DMS114 treated with DMSO at 0.1 percent for 48 hours (cell line): ENCODE measurements around the gene DAB1.

Experiments used
- DNase-seq: peaks from one replicate; lab custom pipeline; 2025; ENCODE audit not compliant: unreplicated experiment; lab: John Stamatoyannopoulos, UW

DAB1 gene

DNA sequence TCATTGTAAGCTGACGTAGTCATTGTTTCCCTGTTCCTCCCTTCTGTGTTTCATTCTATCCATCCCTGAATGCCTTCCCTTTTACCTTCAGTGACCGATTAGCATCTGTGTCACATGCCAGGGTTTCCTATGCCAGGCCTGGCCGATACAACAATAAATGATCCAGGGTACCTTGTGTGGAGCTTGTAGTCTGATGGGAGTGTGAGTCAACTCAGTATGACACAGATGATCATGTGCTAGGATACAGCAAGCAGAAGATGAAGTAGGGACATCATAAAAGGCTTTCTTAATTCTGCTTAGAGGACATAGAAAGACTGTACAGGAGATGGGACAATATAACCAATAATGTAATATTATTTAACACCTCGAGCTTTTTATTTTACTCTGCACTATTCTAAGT is 294.0 kb downstream of the DAB1 start:
- no peak for DNase-seq

DNA sequence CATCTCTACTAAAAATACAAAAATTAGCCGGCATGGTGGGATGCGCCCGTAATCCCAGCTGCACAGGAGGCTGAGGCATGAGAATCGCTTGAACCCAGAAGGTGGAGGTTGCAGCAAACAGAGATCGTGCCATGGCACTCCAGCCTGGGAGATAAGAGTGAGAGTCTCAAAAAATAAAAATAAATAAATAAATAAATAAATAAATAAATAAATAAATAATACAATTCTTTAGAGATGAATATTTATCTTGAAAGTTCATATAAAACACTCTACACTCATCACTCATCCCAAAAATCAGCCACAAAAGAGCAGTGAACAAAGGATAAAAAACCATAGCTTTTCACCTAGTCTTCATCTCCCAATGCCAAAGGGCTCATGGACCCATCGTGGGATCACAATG is 295.9 kb downstream of the DAB1 start:
- DNase-seq, result no peak

DNA sequence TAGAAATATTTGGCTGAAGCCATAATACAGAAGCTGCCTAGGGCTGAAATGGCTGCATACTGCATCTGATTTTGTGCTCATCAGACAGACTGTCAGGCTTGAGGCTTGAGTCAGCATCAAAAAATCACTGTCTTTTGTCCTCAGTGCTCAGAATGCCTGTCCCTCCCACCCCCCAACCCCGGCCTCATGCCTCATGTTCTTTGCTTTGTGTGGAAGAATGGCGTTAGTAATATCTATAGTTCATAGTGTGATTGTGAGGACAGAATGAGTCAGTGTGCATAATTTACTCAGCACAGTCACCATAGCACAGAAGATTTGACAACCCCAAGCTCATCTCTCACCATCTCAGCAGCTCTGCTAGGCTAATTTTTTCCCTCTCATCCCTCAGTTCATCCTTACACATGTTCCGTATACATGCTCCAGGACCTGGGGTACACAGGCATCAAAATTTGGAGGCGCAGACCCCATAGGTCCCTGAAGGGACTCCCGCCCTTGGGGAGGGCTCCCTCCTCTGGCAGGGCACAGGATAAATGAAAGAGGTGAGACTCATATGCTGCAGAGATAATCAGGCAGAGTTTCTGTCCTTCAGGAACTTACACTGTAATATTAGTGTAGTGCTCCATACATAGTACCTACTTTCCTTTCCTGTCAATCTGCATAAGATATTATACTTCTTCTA is 299.0 kb downstream of the DAB1 start:
- no peak for DNase-seq

DNA sequence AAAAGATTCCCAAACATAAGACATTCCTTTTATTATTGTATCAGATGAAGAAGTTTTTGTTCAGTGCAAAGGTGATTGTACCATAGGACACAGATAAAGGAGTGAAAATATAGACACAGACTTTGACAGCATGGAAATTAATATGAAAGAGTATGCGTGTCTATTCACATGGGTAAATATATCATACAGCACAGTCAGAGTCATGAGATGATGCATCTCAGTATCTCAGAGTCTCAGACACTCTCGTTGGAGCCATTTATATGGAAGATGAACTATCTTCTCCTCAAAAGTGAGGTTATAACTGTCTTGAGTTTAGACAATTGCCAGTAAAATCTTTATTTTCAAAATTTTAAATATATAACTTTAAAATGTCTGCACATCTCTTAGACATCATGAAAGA is 299.7 kb downstream of the DAB1 start:
- DNase-seq, result no peak

DNA sequence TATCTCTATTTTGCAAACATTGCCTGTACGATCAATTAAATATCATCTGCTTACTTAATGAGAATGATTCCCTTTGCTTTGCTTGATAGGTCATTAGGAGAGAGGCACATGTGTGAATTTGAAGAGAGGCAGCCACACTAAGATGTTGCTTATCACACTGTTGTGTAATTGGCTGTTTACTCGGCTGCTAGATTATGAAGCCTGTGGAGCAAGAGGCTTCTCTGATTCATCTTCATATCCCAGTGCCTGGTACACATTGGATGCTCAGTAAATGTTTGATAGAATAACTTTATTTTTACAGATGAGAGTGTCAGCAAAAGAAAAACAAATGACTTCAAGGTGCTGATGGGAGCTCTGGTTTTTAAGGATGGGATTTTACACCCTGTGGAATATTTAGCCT is 301.8 kb downstream of the DAB1 start:
- DNase-seq, result no peak

DNA sequence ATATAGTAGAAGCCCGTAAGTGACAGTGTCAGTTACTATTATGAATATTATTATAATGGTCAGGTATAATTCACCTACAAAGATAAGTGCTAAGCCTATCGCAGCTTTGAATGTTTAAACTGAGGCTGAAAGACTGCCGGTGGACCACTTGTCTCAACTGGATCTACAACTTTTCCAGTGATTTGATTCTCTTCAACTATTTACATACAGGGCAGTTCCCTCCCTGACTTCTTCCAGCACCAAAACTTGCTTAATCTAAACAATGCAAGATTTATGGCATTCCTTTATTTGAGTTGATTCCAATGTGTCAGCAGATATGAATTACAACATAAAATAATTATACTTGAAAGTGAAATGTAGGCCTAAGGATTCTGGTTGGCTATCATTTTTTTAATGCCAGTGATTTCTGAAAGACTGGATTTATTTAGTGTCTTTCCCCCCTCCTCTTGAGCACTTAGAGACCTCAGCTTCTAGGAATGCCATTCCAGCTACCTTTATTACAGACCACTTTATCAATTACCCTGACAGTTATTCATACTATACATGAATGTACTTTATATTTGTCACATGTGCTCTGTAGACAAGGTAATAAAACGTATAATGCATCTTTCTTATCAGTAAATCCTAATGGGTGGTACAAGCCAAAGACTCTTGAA is 304.8 kb downstream of the DAB1 start:
- DNase-seq, result no peak

DNA sequence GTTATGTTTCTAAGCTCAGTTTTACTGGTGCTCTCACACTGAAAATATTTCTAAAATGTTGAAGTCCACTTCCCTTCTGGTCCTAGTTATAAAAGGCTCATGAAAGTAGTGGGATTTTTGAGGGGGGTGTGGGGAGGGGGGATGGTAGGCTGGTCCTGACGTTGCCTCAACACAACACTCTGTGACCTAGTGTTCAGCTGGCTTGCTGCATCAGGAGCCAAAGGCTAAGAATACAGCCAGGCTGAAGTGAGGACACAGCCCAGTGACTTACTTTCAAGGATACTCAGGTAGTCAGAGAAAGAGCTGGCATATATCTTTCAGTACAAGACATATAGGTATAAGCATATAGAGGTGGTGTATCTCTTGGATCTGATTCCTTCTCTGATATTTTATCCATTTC is 306.1 kb downstream of the DAB1 start:
- DNase-seq, result no peak

DNA sequence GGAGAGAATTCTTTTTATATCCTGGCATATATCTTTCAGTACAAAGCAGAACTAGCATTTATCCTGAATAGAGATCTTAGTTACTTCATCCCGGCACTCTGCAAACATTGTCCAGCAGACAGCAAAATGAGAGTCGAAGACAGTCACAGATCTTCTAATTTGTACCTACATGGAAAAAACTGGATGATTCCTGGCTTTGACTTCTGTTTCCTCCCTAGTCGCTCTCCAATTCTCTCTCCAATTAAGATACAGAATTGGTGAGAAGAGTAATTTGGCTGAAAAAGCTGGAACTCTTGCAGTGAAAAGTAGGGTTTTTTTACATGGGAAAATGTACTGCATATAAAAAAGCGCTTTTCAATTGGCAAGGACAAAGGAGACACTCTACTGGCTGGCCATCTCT is 307.0 kb downstream of the DAB1 start:
- DNase-seq, result no peak

DNA sequence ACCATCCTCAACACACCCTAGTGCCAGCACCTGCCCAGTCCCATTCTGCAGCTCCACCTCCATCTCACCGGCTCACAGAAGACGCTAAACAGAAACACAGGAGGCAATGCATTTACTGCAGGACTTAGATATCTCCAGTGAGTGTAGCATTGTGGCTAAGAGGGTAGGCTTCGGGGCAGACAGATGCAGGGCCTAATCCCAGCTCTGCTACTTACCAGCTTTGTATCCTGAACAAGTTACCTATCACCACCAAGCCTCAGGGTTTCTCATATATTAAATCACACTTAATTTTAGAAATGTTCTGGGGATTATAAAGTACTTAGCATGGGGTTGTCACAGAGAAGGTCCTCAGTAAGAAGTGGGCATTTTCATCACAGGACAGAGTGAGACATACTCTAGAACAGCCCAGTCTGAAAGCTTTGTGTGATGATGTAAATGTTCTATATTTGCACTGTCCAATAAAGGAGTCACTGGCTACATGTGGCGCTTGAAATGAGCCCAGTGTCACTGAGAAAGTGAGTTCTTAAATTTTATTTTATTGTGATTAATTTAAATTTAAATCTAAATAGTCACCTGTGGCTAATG is 308.7 kb downstream of the DAB1 start:
- no peak for DNase-seq

DNA sequence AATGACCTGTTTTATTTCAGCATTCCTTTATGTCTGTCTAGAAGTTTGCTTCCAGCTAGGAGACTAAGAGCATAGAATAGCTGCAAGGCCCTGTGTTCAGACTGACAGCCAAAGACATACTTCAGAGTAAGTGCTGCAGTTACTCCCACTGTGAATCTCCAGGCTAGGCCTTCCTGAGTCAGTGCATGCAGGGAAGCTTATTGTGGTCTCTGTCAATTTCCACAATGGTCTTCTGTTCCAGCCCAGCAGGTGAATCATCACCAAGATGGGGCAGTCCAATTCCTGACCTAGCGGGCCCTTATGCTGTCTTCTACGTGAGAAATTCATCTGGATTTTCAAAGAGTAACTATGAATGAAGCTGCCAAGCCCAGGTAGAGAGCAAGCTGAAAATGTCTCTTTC is 311.7 kb downstream of the DAB1 start:
- no peak for DNase-seq

DNA sequence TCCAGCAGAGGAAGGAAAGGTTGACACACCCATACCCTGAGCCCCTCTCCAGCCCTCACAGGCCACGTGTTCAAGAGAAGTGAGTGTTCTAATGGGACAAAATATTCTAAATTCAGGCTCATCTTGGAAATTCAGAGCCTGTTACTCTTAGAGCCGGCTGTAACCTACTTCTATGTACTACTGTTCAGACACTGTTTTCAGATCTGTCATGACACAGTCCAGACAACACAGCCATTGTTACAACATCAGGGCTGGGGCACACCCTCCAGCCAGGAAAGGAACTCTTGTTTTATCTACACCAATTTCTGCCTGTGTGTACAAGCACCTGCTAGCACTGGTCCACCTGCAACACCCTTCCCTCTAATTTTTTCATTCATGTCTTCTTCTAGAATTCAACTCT is 312.7 kb downstream of the DAB1 start:
- DNase-seq, result no peak

DNA sequence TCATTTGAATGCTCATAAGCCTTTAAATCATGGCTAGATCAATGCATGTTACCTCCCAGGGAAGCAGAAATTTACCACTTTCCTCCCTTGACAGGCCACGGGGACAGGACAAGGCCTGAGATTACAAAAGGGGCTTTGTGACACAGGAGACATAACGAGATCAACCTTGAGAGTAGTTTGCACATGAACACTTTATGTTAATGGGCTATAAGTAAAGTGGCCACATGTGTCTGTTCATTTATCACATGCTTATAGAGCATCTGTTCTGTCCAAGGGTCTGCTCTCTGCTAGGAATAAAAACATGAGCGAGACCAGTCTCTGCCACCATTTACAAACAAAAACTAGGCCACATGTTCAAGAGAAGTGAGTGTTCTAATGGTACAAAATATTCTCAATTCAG is 314.0 kb downstream of the DAB1 start:
- DNase-seq, result no peak

DNA sequence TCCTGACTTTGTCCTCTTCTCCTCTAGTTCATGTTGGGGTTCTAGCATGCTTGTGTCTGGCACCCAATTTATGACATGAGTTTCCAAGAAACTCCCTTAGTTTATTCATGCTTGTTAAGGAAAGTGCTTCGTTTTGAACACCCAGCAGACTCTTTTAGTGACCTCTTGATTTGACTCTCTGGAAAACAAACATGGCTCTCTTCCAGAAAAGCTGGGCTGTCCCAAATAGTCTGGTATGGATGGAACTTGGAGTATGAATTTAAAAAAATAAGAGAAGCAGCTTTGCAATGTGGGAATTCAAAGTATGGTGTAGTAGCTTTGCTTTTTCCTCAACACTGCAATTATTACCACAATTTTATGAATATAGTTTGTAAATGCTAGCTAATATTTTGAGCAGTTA is 314.6 kb downstream of the DAB1 start:
- DNase-seq, result no peak

DNA sequence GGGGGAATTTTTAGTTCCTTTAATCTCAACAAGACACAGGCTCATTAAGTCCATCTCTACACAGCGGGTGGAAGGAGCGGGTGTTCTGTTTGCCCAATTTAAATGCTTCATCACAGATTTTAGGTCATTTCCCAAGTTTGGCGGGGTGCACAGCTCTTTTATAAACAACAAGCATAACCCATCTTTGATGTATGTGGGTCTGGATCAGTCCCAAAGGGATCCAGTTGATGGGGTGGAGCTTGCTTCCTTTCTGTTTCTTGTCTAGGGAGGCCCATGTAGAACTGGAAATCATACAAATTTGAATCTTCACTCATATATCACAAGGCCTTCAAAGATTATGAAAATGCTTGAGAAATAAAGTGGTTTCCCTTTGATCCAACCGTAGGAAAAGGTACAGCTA is 317.6 kb downstream of the DAB1 start:
- no peak for DNase-seq

DNA sequence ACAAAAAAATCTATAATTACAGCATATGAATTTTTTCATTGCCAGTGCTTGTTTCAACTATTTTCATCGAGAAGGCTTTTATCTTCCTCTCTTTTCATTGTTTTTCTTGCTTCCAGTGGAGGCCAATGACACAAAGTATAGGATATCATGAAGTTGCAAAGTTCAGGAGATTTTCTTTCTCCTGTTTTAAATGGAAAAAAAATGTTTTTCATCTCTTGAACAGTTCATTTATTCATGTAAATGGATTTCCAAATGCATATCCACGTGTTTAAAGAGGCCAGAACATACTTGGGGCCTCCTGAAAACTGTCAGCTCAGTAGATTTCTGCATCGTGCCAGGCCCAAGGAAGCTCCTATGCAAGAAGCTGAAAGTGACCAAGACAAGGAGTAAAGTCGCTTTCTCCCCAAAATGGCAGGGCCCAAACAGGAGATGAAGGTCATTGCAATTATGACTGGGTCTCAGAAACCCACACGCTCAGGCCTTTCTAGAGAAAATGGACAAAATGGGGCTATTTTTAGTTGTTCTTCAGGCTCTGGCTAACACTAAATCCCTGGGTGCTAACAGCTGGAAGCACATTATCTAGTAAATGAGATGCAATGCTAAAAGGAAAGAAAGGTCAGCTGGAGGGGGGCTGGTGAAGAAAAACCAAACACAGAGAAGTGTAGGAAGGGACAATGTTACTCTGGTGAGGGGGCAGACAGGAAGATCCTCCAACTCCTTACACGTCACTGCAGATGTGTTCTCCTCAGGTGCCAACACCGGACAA is 321.1 kb downstream of the DAB1 start:
- DNase-seq, result no peak

DNA sequence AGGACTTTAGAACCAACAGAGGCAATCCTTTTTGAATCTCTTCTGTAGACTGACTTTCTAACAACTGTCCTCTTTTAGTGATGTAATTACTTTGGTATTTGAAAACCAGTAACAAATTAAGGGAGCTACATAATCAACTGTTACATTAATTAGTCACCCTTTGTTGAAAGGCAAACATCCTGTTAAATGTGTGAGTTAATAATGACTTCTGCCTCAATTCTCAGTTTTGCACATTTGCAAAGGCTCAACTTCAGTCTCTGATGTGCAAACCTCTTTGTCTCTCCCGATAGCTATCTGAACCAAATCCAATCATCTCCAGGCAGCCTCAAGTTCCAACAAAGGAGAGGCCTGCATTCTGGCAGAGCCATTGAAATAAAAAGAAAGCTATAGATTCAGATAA is 322.7 kb downstream of the DAB1 start:
- no peak for DNase-seq

DNA sequence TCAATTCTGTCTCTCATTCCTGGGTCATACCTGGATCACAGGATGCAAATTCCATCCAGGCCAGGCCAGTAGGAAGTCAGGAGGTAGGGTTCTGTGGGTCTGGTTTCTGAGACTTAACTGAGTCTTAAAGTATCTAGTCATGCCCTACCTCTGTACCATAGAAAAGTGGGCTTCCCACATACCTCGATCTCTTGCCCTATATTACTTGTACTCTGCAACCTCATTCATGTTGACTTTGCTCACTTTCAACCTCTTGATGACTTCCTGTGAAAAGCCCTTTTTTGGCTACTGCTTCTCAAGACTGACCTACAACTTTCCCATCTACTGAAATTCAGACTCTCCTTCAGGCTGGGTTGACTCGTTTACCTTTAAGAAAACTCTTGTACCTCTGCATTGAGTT is 329.1 kb downstream of the DAB1 start:
- DNase-seq, result no peak

DNA sequence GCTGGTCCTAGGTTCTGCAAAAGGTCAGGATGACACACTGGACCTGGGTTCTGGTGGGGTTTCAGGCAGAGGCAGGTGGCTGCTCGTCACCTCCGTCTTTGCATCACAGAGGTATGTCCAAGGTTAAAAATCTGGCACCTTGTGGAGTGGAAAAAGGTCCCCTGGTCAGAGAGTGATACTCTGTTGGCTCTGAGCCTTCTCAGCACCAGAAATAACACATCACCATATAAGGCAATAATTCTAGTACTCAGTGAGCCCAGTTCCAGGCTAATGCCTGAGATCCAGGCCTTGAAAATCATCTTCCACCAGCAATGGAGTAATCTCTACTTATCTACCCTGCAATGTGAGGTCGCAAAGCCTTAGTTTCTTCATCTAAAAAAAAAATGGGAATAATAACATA is 330.7 kb downstream of the DAB1 start:
- no peak for DNase-seq

DNA sequence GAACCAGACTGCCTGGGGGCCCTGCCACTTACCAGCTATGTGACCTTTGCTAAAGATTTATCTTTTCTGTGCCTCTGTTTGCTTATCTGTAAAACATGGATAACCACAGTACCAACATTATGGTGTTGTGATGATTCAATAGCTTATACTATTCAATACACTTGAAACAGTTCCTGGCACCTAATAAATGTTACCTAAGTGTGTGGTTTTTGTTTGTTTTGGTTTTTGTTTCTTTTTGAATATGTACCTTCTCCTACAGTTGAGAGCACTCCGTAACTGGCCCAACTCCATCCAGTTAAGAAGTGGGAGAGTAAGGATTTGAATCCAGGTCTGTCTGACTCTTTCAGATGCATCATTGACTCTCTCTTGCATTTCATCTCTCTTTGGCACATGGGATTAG is 332.2 kb downstream of the DAB1 start:
- no peak for DNase-seq

DNA sequence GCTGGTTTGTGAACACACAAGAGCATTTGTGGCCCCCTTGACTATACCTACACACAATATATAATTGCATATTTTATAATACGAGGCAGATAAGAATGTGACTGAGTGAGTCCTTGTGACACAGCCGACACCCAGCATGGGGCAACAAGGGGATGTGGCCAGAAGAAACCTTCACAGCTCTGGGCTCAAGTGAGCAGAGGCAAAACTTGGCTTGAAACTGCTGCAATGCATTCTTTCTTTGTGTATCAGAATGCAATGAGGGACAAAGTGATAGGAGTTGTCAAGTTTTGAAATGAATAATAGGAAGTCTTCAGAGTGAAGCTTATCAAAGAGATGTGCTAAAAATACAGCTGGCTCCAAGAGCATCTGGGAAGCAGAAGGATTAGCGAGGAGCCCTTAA is 334.0 kb downstream of the DAB1 start:
- no peak for DNase-seq

DNA sequence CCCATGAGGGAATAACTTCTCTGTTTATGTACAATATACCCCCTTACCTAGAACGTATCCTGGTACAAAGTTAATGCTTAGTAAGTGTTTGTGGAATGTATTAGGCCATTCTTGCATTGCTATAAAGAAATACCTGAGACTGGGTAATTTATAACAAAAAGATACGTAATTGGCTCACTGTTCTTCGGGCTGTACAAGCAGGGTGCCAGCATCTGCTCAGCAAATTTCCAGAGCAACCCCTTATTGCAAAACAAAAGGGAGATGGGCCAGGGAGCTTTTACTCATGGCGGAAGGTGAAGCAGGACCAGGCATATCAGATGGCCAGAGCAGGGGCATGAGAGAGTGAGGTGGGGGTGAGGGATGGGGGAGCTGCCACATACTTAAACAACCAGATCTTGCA is 334.6 kb downstream of the DAB1 start:
- no peak for DNase-seq

DNA sequence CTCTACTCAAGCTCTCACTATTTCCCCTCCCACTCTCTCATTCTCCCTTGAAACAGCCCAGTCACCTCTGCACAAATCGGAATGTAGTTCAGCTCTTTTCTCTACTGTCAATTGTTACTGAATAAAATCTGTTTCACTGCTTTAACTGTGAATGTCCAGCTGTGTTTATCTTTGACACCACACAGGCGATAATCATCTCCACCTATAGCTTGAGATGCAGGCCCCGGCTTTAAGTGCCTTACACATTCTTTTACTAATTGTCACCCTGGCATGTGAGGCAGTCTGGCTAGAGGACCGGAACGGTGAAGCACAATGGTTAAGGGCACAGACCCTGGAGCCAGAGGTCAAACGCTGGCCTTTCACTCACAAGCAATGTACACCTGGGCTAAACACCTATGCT is 335.2 kb downstream of the DAB1 start:
- no peak for DNase-seq
